HepG2 (cell line): ENCODE data around the gene ATP7B. TPM values are rescaled to one million over a fixed set of nuclear protein-coding genes. Genes with fewer than 3 reads are reported as not detected.

Experiments
- ATAC-seq: fragments of 200-7000 bp; cut with Tn5 transposase; 3 replicates; pipeline ENCODE4 v1.9.1; 2020; ENCODE audit warnings: mild to moderate bottlenecking, moderate library complexity
- BruUV-seq: library from RNA; stranded (reverse); fragments of 400-500 nt; replicated peaks from 2 replicates; lab custom pipeline; 2021; lab: Mats Ljungman, UMichigan
- CTCF ChIA-PET: fragments of 300-600 bp; formaldehyde crosslinking; extraction: SDS; loops from one replicate; lab custom pipeline; 2021; ENCODE audit warnings: low total read pairs, inconsistent platforms, low intra/inter-chr PET ratio; lab: Yijun Ruan, JAX
- POLR2A ChIA-PET: fragments of 350-600 bp; sonication (Branson Sonifier 250); formaldehyde crosslinking; loops from one replicate; lab custom pipeline; 2020; ENCODE audit warnings: antibody characterized with exemption, inconsistent platforms; lab: Yijun Ruan, JAX
- DNase-seq: peaks from one replicate; pipeline ENCODE4 v3.0.0-alpha.2; 2015; ENCODE audit warnings: low spot score
- FAIRE-seq: peaks from 3 replicates; lab custom pipeline; 2011; peaks lifted over from hg19 to GRCh38; lab: Jason Lieb, UNC
- H2AFZ ChIP-seq: one replicate; pipeline ENCODE4 v1.6.1; 2011; ENCODE audit warnings: low read length, inconsistent platforms
- H3K27ac ChIP-seq: fragments of 300-600 bp; 3 replicates; pipeline ENCODE4 v1.8.0; 2011; ENCODE audit warnings: mixed run types, mild to moderate bottlenecking, mixed read lengths, low read length, inconsistent platforms; ENCODE audit not compliant: insufficient read depth; ENCODE audit errors: extremely low read length
- H3K27me3 ChIP-seq, 2 experiments: fragments of 200-600 bp in 1 of 2; 2 replicates in 1 of 2; 3 replicates in 1 of 2; pipeline versions ENCODE4 v1.6.0 to v1.8.0; 2011; ENCODE audit warnings: low read length in 2 of 2, mild to moderate bottlenecking in 2 of 2, moderate library complexity in 2 of 2, inconsistent platforms in 1 of 2; ENCODE audit not compliant: insufficient read depth in 2 of 2, control insufficient read depth in 1 of 2
- H3K36me3 ChIP-seq, 2 experiments: fragments of 200-600 bp in 1 of 2; replicated peaks in 1 of 2; 2 replicates in 1 of 2; 3 replicates in 1 of 2; pipeline versions ENCODE4 v1.5.1 to v1.8.0; 2011; ENCODE audit warnings: low read length in 2 of 2, inconsistent platforms in 1 of 2; ENCODE audit not compliant: insufficient read depth in 2 of 2, control insufficient read depth in 1 of 2
- H3K4me1 ChIP-seq: 2 replicates; pipeline ENCODE4 v1.5.1; 2012; ENCODE audit warnings: low read length, inconsistent platforms; ENCODE audit not compliant: insufficient read depth
- H3K4me2 ChIP-seq: 2 replicates; pipeline ENCODE4 v1.6.0; 2011; ENCODE audit warnings: low read depth, low read length, inconsistent platforms
- H3K4me3 ChIP-seq, 3 experiments: fragments of 200-600 bp in 1 of 3; sonication (generic), shearing (Covaris generic) in 1 of 3; replicated peaks in 1 of 3; 2 replicates each; pipeline ENCODE4 v1.5.1; 2011 to 2016; ENCODE audit warnings: low read length in 3 of 3, inconsistent platforms in 2 of 3, low read depth in 2 of 3, mild to moderate bottlenecking in 2 of 3, control low read depth in 1 of 3, mixed read lengths in 1 of 3; ENCODE audit not compliant: insufficient read depth in 1 of 3
- H3K79me2 ChIP-seq: one replicate; pipeline ENCODE4 v1.6.1; 2011; ENCODE audit warnings: low read length, inconsistent platforms; ENCODE audit not compliant: insufficient read depth
- H3K9ac ChIP-seq: 2 replicates; pipeline ENCODE4 v1.6.0; 2011; ENCODE audit warnings: mild to moderate bottlenecking, low read depth, low read length, inconsistent platforms; ENCODE audit not compliant: insufficient read depth
- H3K9me3 ChIP-seq: 2 replicates; pipeline ENCODE4 v1.5.1; 2012; ENCODE audit warnings: mild to moderate bottlenecking, low read length
- H4K20me1 ChIP-seq: 2 replicates; pipeline ENCODE4 v1.6.0; 2011; ENCODE audit warnings: inconsistent platforms, mild to moderate bottlenecking, low read length, moderate library complexity; ENCODE audit not compliant: insufficient read depth
- FOXK1 ChIP-seq: sonication (generic); formaldehyde crosslinking; IDR thresholded peaks from 2 replicates; pipeline ENCODE4 v1.4.0; 2020; ENCODE audit warnings: low read depth, missing genetic modification reagents, borderline replicate concordance
- GFI1 ChIP-seq: sonication (generic); formaldehyde crosslinking; IDR thresholded peaks from 2 replicates; pipeline ENCODE4 v1.5.0; 2020; ENCODE audit warnings: missing genetic modification reagents, mild to moderate bottlenecking, borderline replicate concordance
- MAFG ChIP-seq: sonication (generic); formaldehyde crosslinking; IDR thresholded peaks from 2 replicates; pipeline ENCODE4 v1.5.1; 2020; ENCODE audit warnings: mild to moderate bottlenecking, missing genetic modification reagents
- NRL ChIP-seq: sonication (generic); formaldehyde crosslinking; IDR thresholded peaks from 2 replicates; pipeline ENCODE4 v1.5.0; 2020; ENCODE audit warnings: missing genetic modification reagents, mild to moderate bottlenecking, moderate library complexity, borderline replicate concordance
- RAD21 ChIP-seq: fragments of 450-650 bp; formaldehyde crosslinking; IDR thresholded peaks from 2 replicates; pipeline ENCODE4 v1.5.0; 2020; ENCODE audit warnings: mild to moderate bottlenecking
- RBM22 ChIP-seq: fragments of 200-400 bp; formaldehyde crosslinking; optimal IDR thresholded peaks from 2 replicates; pipeline ENCODE3; 2017; ENCODE audit warnings: mild to moderate bottlenecking, low read length, moderate library complexity
- SMAD1 ChIP-seq: sonication (generic); formaldehyde crosslinking; IDR thresholded peaks from 2 replicates; pipeline ENCODE4 v1.4.0; 2020; ENCODE audit warnings: missing genetic modification reagents, low read depth, mild to moderate bottlenecking, borderline replicate concordance
- TCF7 ChIP-seq: sonication (generic); IDR thresholded peaks from 2 replicates; pipeline ENCODE4 v1.6.1; 2016; ENCODE audit warnings: antibody characterized with exemption, low read depth
- THAP9 ChIP-seq: sonication (generic); formaldehyde crosslinking; IDR thresholded peaks from 2 replicates; pipeline ENCODE4; 2020; ENCODE audit warnings: missing genetic modification reagents, mild to moderate bottlenecking, borderline replicate concordance
- ZNF160 ChIP-seq: sonication (generic); formaldehyde crosslinking; IDR thresholded peaks from 2 replicates; pipeline ENCODE4 v1.8.0; 2022; ENCODE audit warnings: mild to moderate bottlenecking, inconsistent platforms, missing genetic modification reagents
- ZNF598 ChIP-seq: sonication (generic); formaldehyde crosslinking; IDR thresholded peaks from 2 replicates; pipeline ENCODE4 v1.5.1; 2020; ENCODE audit warnings: mild to moderate bottlenecking, missing genetic modification reagents, borderline replicate concordance
- ZNF7 ChIP-seq: IDR thresholded peaks from 2 replicates; pipeline ENCODE4 v1.6.1; 2016; ENCODE audit warnings: missing biosample characterization, missing genetic modification reagents
- ZNF761 ChIP-seq: sonication (generic); formaldehyde crosslinking; conservative IDR thresholded peaks from 2 replicates; pipeline ENCODE4 v1.4.0; 2020; ENCODE audit warnings: mild to moderate bottlenecking, missing genetic modification reagents
- ZNF782 ChIP-seq: sonication (generic); formaldehyde crosslinking; IDR thresholded peaks from 2 replicates; pipeline ENCODE4 v1.4.0; 2020; ENCODE audit warnings: missing genetic modification reagents, mild to moderate bottlenecking, borderline replicate concordance
- WGBS: methylation state at CpG from one replicate; pipeline ENCODE4 v1.1.6; 2017; ENCODE audit warnings: low lambda C conversion rate; 5-methylcytosine and 5-hydroxymethylcytosine counted together
- in situ Hi-C: cut with HindIII; loops from 2 replicates; pipeline ENCODE4 v1.10.0; 2017; ENCODE audit warnings: low pct_unique_long_range_greater_than_20kb; ENCODE audit not compliant: extremely low pct_ligation_motif_present
- intact Hi-C: fragments of 100-400 bp; cut with micrococcal nuclease; formaldehyde crosslinking; loops from one replicate; pipeline ENCODE4 v1.10.0; 2022; ENCODE audit not compliant: unreplicated experiment
- polyA plus RNA-seq, 8 experiments: library from polyadenylated mRNA; depleted of rRNA in 3 of 8; stranded (reverse) in 7 of 8; unstranded in 1 of 8; fragments of >200 nt; fragmentation: Illumina TruSeq in 4 of 8; extraction: Trizol in 4 of 8; gene quantifications; 2 replicates each; pipeline versions ENCODE4 v1.2.1 to v1.2.3, GENCODE V29; 2011 to 2016; ENCODE audit warnings: low read depth in 4 of 8, missing spikeins in 1 of 8, mixed read lengths in 1 of 8; ENCODE audit not compliant: insufficient read depth in 1 of 8
- total RNA-seq, 5 experiments: library from RNA; depleted of rRNA; stranded (reverse); fragments of >200 nt; fragmentation: Illumina TruSeq; extraction: Trizol; gene quantifications; 2 replicates each; pipeline ENCODE4 v1.2.3, GENCODE V29; 2016; ENCODE audit warnings: low read depth in 1 of 5

Gene ATP7B
- total and polyA plus RNA-seq, 2 of the 13 experiments (the other 11 are each of a cell fraction or from before 2014, with no cell fraction given) = 31.8 to 57.4 TPM

GRCh38 chr13:51996641-51997040, 14.6 kb downstream of the ATP7B start:
- intact Hi-C loops (no loop called here), in situ Hi-C loops (no loop called here)
- 100% methylated on average over 4 of the region's 4 CpGs for WGBS
- no peaks in the 10 kb centered on the region for H3K27me3 ChIP-seq
- peaks cover 99% of the 10 kb centered on the region for H3K79me2 ChIP-seq
- no peak overlapping the region for H3K9ac ChIP-seq
- H3K4me3 ChIP-seq = no peak overlapping the region
- peaks cover 0 to 6% of the 10 kb centered on the region in 2 experiments; a peak in 2 of 5 replicates for H3K36me3 ChIP-seq
- TSS peak; percentile 3 for BruUV-seq
- TF ChIP-seq FOXK1 (no peak), GFI1 (CRISPR knock-in tag) (no peak), TCF7 (no peak), ZNF160 (CRISPR knock-in tag) (no peak), RBM22 (peak; percentile 42)
- ChIA-PET POLR2A (no interaction called here), CTCF (no interaction called here)
- no peak overlapping the region for H3K27ac ChIP-seq
- no peak for DNase-seq
- no peak for FAIRE-seq
- ATAC-seq = no peak
- no peak overlapping the region for H3K4me2 ChIP-seq
- H3K4me1 ChIP-seq = peaks cover 74% of the 10 kb centered on the region
- no peak overlapping the region for H2AFZ ChIP-seq
- H4K20me1 ChIP-seq = peaks cover 28% of the 10 kb centered on the region
- no peaks in the 10 kb centered on the region for H3K9me3 ChIP-seq

- H3K4me1 ChIP-seq = peaks cover 74% of the 10 kb centered on the region
- peaks cover 26% of the 10 kb centered on the region for H4K20me1 ChIP-seq
- H3K27me3 ChIP-seq = no peaks in the 10 kb centered on the region
- ChIA-PET CTCF (no interaction called here), POLR2A (no interaction called here)
- FAIRE-seq = no peak
- H3K36me3 ChIP-seq = peaks cover 0 to 12% of the 10 kb centered on the region in 2 experiments; a peak in 3 of 5 replicates
- peak overlapping the region; percentile 21 for H3K27ac ChIP-seq
- in situ Hi-C loops = no loop called here
- no peak overlapping the region for H3K9ac ChIP-seq
- ATAC-seq = peak; percentile 3; the same call in 2 of the 3 replicates
- no peak for DNase-seq
- BruUV-seq = no TSS peak
- WGBS = 79% methylated on average over 7 of the region's 9 CpGs
- peaks cover 99% of the 10 kb centered on the region for H3K79me2 ChIP-seq
- H3K9me3 ChIP-seq = no peaks in the 10 kb centered on the region
- no peak overlapping the region for H3K4me3 ChIP-seq
- intact Hi-C loops = no loop called here
- no peak overlapping the region for H2AFZ ChIP-seq
- no peak overlapping the region for H3K4me2 ChIP-seq
- TF ChIP-seq ZNF782 (CRISPR knock-in tag) (no peak), SMAD1 (no peak), ZNF761 (no peak), ZNF598 (no peak), NRL (CRISPR knock-in tag) (no peak), THAP9 (CRISPR knock-in tag) (no peak), RAD21 (CRISPR knock-in tag) (no peak), ZNF7 (CRISPR knock-in tag) (no peak), MAFG (CRISPR knock-in tag) (no peak)
Observed at GRCh38 chr13:51995677-51996551, 15.3 kb downstream of the ATP7B start.
